ENCODE data around the gene FIG4.
"Not testable (repeated sequence)": the region's sequence is repeated elsewhere in the genome, so short reads cannot be mapped to it uniquely, and the experiment has no call there.

Gene FIG4

DNA sequence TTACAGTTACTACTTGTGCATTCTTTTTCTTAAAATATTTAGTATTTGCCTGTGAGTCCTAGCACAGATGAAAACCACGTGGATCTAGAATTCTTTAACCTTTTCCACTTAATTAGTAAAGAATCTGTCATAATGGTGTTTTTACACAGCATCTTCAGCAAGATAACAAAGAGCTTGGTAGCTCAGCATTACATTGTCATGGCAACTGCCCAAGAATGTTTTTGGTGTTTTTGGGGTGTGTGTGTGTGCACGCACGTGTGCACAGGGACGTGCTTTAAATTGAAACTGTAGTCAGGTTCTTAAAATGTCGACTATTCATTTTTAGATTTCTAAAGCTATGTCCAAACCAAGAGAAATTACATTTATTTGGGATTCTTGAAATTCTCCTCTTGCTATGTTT is 108.0 kb downstream of the FIG4 start:
- no peak for DNase-seq (ENCODE audit: low spot score)

DNA sequence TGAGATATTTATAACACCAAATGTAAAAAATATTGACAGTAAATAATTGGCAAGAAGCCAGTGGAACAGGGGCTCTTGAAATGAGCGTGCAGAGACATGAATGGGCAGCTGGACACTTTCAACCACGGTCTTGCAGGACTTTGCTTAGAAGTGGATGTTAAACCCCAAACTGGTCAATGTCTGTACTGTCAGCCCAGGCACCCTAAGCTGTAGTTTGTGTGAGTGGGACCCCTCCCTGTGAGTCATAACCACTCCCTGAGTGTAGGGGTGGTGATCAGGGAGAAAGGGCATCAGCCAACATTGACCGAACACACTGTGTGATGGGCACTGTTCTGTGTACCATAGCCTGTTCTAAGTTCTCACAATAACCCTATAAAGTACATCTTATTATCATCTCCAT is 108.6 kb downstream of the FIG4 start:
- DNase-seq (ENCODE audit: low spot score), result peak; percentile 56

- DNase-seq (ENCODE audit: low spot score), result no peak
Observed at GRCh38 chr6:109800771-109801170, 109.7 kb downstream of the FIG4 start.

GRCh38 chr6:109801794-109802193 is 110.7 kb downstream of the FIG4 start:
- DNase-seq (ENCODE audit: low spot score), result no peak

DNA sequence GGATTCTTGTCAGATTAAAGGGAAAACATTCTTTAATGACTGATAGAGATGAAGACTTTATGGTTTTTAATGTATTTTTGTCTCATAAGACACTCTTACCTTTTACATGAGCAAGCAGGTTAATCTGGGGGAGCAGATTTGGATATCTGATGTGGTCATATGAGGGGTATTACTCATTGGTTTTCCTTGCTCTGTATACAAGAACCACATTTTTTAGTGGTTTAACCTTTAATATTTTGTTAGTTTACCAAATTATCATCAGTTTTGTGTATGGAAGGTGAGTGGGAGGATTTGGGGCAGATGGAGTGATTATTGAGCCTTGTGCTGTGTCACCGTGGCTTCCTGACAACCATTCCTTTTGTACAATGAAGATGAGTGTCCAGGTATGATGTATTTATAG is 112.9 kb downstream of the FIG4 start:
- DNase-seq (ENCODE audit: low spot score), result no peak

DNA sequence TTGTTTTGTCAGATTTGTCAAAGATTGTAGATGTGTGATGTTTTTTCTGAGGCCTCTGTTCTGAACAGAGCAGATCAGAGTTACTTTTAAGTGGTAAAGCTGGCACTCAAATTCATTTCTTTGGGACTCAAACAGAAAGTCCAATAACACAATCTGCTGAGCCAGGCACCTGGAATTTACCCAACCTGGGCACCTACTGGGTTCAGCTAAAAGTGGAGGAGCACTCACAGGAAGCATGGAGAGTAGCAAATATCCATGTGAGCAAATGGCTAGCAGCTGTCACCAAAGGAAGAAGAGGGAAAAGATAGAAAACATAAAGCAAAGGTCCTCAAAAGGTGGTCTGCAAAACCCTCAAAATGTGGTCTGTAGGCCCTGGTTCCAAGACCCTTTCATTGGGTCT is 116.8 kb downstream of the FIG4 start:
- no peak for DNase-seq (ENCODE audit: low spot score)

DNA sequence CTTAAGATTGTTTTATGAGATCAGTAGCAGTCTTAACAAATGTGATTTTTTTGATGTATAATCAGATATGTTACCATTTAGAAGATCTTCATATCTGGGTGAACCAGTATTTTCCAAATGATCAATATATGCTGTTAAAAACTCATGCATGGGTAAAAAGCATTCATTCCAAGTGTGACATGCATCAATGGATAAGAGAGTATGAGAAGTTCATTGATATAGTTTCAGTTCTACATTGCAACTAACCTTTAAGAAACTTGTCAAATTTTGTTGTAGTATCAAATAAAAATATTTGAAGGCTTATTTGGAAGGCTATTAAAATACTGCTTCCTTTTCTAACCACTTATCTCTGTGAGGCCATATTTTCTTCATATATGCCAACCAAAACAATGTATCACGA is 117.7 kb downstream of the FIG4 start:
- DNase-seq (ENCODE audit: low spot score), result no peak

- no peak for DNase-seq (ENCODE audit: low spot score)
Observed at GRCh38 chr6:109815054-109815453, 124.0 kb downstream of the FIG4 start.

DNA sequence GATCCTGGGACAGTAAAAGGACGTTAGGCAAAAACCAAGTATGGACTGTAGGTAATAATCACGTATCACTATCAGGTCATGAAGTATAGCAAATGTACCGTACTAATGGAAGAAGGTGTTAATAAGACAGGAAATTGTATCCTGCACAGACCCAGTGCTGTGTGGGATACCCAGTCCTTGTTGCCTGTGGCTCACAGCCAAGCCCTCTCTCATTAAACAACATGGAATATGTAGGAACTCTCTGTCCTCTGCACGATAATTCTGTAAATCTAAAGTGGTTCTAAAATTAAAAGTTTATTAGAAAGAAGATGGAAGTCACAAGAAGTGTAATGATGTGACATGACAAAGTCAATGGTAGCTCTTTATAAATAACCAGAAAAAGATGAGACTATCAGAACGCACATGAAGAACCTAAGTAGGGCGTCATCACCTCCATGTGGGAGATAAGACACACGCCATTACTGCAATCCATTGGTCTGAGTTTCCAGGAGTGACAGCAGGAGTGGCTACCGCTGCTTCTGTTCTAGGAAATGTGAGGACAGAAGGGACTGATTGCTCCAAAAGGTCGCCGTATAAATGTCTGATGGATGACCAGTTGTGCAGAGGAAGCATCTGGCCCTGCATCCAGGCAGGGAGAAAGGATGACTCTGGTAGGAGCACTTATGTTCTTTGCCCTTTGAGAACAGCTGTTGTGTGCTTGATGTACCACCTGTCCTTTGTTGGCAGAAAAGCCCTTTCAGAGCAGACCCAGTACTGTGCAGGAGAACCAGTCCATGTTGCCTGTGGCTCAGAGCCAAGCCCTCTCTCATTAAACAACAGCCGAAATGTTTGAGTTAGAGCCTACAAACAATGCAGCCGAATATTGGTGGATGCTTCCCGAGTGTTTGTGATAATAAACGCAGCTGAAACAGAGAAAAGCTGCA is 125.6 kb downstream of the FIG4 start:
- DNase-seq (ENCODE audit: low spot score), result no peak

GRCh38 chr6:109820706-109821350 is 129.7 kb downstream of the FIG4 start:
- DNase-seq (ENCODE audit: low spot score), result no peak

- DNase-seq (ENCODE audit: low spot score), result no peak
Observed at GRCh38 chr6:109821428-109821827, 130.3 kb downstream of the FIG4 start.

- DNase-seq (ENCODE audit: low spot score), result no peak
Observed at GRCh38 chr6:109824105-109824504, 133.0 kb downstream of the FIG4 start.

DNA sequence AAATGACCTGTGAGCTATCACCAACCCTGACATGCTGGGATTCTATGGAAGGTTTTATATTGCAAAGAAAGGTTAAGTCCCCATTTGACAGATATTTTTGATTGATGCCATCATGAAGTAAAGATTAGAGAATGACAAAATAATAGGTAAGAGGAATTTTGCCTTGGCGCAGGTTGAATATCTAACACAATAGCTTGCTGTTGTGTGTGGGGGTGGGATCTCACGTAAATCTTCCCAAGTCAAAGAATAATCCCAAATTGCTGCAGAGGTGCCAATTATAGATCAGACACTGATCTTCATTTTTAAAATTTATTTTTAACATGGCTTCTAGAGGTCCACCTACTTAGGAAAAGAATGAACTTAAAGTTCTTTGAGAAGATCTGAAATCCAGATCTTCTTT is 135.5 kb downstream of the FIG4 start:
- DNase-seq (ENCODE audit: low spot score), result no peak

DNA sequence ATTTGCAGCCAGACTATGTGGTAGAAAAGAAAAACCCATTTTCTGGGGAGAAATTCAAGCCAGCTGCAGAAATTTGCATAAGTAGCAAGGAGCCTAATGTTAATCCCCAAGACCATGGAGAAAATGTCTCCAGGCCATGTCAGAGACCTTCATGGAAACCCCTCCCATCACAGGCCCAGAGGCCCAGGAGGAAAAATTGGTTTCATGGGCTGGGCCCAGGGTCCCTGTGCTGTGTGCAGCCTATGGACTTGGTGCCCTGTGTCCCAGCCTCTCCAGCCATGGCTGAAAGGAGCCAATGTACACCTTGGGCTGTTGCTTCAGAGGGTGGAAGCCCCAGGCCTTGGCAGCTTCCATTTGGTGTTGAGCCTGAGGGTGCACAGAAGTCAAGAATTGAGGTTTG is 140.3 kb downstream of the FIG4 start:
- DNase-seq (ENCODE audit: low spot score), result not testable (repeated sequence)

DNA sequence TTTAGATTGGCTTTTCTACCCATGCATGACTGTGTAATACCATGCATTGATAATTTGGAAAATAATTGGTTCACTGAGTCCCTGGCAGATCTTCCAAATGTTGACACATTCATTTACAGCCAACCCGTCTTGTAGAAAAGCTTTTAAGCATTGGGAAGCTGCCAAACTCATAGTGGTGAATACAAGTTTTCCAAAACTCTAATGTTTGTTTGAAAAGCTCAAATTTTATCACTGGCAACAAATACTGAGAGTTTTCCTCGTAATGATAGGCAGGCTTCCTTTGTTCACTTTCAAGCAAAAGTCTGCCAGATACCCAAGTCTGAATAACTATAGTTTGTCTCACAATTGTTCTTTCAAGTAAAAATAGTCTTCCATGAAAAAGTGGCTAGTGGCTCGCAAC is 143.0 kb downstream of the FIG4 start:
- no peak for DNase-seq (ENCODE audit: low spot score)

GRCh38 chr6:109834595-109835437 is 143.7 kb downstream of the FIG4 start:
- DNase-seq (ENCODE audit: low spot score), result no peak

GRCh38 chr6:109840034-109840433 is 148.9 kb downstream of the FIG4 start:
- DNase-seq (ENCODE audit: low spot score), result no peak

DNA sequence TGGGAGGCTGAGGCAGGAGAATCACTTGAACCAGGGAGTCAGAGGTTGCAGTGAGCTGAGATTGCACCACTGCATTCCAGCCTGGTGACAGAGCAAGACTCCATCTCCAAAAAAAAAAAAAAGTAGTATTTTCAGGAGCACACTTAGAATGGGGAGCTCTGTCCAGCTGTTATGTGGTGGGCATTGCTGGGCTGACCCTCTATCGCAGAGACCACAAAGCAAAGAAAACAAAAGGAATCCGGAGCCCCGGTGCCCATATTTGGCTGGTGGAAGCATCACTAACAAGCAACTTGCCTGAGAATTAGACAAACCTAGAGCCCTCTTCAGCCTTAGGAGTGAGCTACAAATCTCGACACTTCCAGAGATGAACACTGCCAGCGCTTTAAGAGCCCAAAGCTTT is 149.7 kb downstream of the FIG4 start:
- DNase-seq (ENCODE audit: low spot score), result no peak

DNA sequence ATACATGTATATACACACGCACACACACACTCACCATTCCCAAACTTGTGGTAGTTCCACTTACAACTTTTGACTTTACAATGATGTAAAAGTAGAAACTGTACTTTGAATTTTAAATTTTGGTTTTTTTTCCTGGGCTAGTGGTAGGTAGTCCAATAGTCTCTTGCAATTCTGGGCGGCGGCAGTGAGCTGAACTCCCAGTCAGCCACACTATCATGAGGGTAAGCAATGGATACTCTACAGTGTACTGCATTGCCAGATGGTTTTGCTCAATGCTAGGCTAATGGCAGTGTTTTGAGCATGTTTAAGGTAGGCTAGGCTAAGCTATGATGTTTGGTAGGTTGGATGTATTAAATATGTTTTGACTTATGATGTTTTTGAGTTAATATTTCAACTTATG is 150.8 kb downstream of the FIG4 start:
- DNase-seq (ENCODE audit: low spot score), result no peak

GRCh38 chr6:109852713-109853112 is 161.6 kb downstream of the FIG4 start:
- no peak for DNase-seq (ENCODE audit: low spot score)

GRCh38 chr6:109853426-109853825 is 162.3 kb downstream of the FIG4 start:
- no peak for DNase-seq (ENCODE audit: low spot score)

GRCh38 chr6:109853951-109854350 is 162.9 kb downstream of the FIG4 start:
- DNase-seq (ENCODE audit: low spot score), result no peak
